Measurements from ENCODE around the gene APRT.

Gene APRT

GRCh38 chr16:88796278-88796677 lies 15.4 kb downstream of the APRT start:
- Histone ChIP-seq H2AK5ac (ENCODE audit: low read length) (no peak overlapping the region), H4K5ac (ENCODE audit: low read length) (no peak overlapping the region), H4K8ac (ENCODE audit: low read depth, low read length) (no peak overlapping the region), H3K27me3 (ENCODE audit: insufficient read depth, low read length, poor library complexity) (no peaks in the 10 kb centered on the region), H2BK120ac (ENCODE audit: low read depth, low read length) (no peak overlapping the region), H2BK15ac (replicated peaks; ENCODE audit: low read depth) (no peak overlapping the region), H3K18ac (ENCODE audit: low read length) (no peak overlapping the region), H3K9ac (ENCODE audit: low read length) (no peak overlapping the region), H3K4ac (ENCODE audit: low read depth, low read length) (no peak overlapping the region), H3K79me2 (ENCODE audit: control insufficient read depth, insufficient read depth, low read length) (no peaks in the 10 kb centered on the region), H3K23ac (ENCODE audit: low read length) (no peak overlapping the region), H3K4me3 (ENCODE audit: low read length) (no peak overlapping the region), H3K27ac (ENCODE audit: low read depth, low read length) (no peak overlapping the region), H2BK5ac (ENCODE audit: low read length) (no peak overlapping the region), H3K4me2 (ENCODE audit: low read length) (no peak overlapping the region), H3K36me3 (ENCODE audit: control insufficient read depth, insufficient read depth, low read length) (no peaks in the 10 kb centered on the region), H3K4me1 (ENCODE audit: control insufficient read depth, low read depth, low read length) (no peaks in the 10 kb centered on the region), H3K79me1 (ENCODE audit: low read length) (no peaks in the 10 kb centered on the region), H3K56ac (ENCODE audit: low read length) (no peak overlapping the region)
- no peak for DNase-seq
- WGBS (ENCODE audit: extremely low coverage, insufficient coverage, low lambda C conversion rate): no CpG with 5 or more reads among the region's 4 CpGs

GRCh38 chr16:88793251-88793954 lies 18.3 kb downstream of the APRT start:
- no peak for DNase-seq
- Histone ChIP-seq H2AK5ac (ENCODE audit: low read length) (no peak overlapping the region), H2BK120ac (ENCODE audit: low read depth, low read length) (no peak overlapping the region)

GRCh38 chr16:88792668-88793250 lies 19.0 kb downstream of the APRT start:
- no peak overlapping the region for H3K18ac ChIP-seq (ENCODE audit: low read length)
- no peak overlapping the region for H2BK5ac ChIP-seq (ENCODE audit: low read length)
- H4K8ac ChIP-seq (ENCODE audit: low read depth, low read length): no peak overlapping the region
- no peaks in the 10 kb centered on the region for H3K27me3 ChIP-seq (ENCODE audit: insufficient read depth, low read length, poor library complexity)
- no peak overlapping the region for H3K4me3 ChIP-seq (ENCODE audit: low read length)
- no peak for DNase-seq
- peaks cover 2% of the 10 kb centered on the region for H3K4me1 ChIP-seq (ENCODE audit: control insufficient read depth, low read depth, low read length)
- no peak overlapping the region for H4K5ac ChIP-seq (ENCODE audit: low read length)
- H2BK15ac ChIP-seq (replicated peaks; ENCODE audit: low read depth): no peak overlapping the region
- H3K56ac ChIP-seq (ENCODE audit: low read length): no peak overlapping the region
- H3K4me2 ChIP-seq (ENCODE audit: low read length): no peak overlapping the region
- H2AK5ac ChIP-seq (ENCODE audit: low read length): no peak overlapping the region
- H2BK120ac ChIP-seq (ENCODE audit: low read depth, low read length): no peak overlapping the region
- no peaks in the 10 kb centered on the region for H3K36me3 ChIP-seq (ENCODE audit: control insufficient read depth, insufficient read depth, low read length)
- WGBS (ENCODE audit: extremely low coverage, insufficient coverage, low lambda C conversion rate): no CpG with 5 or more reads among the region's 12 CpGs
- no peak overlapping the region for H3K27ac ChIP-seq (ENCODE audit: low read depth, low read length)
- H3K79me1 ChIP-seq (ENCODE audit: low read length): no peaks in the 10 kb centered on the region
- H3K23ac ChIP-seq (ENCODE audit: low read length): no peak overlapping the region
- H3K79me2 ChIP-seq (ENCODE audit: control insufficient read depth, insufficient read depth, low read length): no peaks in the 10 kb centered on the region
- H3K4ac ChIP-seq (ENCODE audit: low read depth, low read length): no peak overlapping the region
- no peak overlapping the region for H3K9ac ChIP-seq (ENCODE audit: low read length)

More at GRCh38 chr16:88793251-88793954, 18.3 kb downstream of the APRT start:
- H4K5ac ChIP-seq (ENCODE audit: low read length): no peak overlapping the region
- H2BK5ac ChIP-seq (ENCODE audit: low read length): no peak overlapping the region
- H3K9ac ChIP-seq (ENCODE audit: low read length): no peak overlapping the region
- H3K79me1 ChIP-seq (ENCODE audit: low read length): no peaks in the 10 kb centered on the region
- H3K27ac ChIP-seq (ENCODE audit: low read depth, low read length): no peak overlapping the region
- H3K79me2 ChIP-seq (ENCODE audit: control insufficient read depth, insufficient read depth, low read length): no peaks in the 10 kb centered on the region
- no CpG with 5 or more reads among the region's 35 CpGs for WGBS (ENCODE audit: extremely low coverage, insufficient coverage, low lambda C conversion rate)
- H3K4me3 ChIP-seq (ENCODE audit: low read length): no peak overlapping the region
- H3K4me1 ChIP-seq (ENCODE audit: control insufficient read depth, low read depth, low read length): peaks cover 2% of the 10 kb centered on the region
- no peak overlapping the region for H2BK15ac ChIP-seq (replicated peaks; ENCODE audit: low read depth)
- no peak overlapping the region for H3K23ac ChIP-seq (ENCODE audit: low read length)
- no peak overlapping the region for H3K4ac ChIP-seq (ENCODE audit: low read depth, low read length)
- H3K36me3 ChIP-seq (ENCODE audit: control insufficient read depth, insufficient read depth, low read length): no peaks in the 10 kb centered on the region
- no peaks in the 10 kb centered on the region for H3K27me3 ChIP-seq (ENCODE audit: insufficient read depth, low read length, poor library complexity)
- H3K4me2 ChIP-seq (ENCODE audit: low read length): no peak overlapping the region
- no peak overlapping the region for H3K18ac ChIP-seq (ENCODE audit: low read length)
- no peak overlapping the region for H4K8ac ChIP-seq (ENCODE audit: low read depth, low read length)
- H3K56ac ChIP-seq (ENCODE audit: low read length): no peak overlapping the region

- H2BK5ac ChIP-seq (ENCODE audit: low read length): no peak overlapping the region
- no peak overlapping the region for H4K5ac ChIP-seq (ENCODE audit: low read length)
- no peaks in the 10 kb centered on the region for H3K79me2 ChIP-seq (ENCODE audit: control insufficient read depth, insufficient read depth, low read length)
- H3K4ac ChIP-seq (ENCODE audit: low read depth, low read length): no peak overlapping the region
- H3K23ac ChIP-seq (ENCODE audit: low read length): no peak overlapping the region
- H3K4me1 ChIP-seq (ENCODE audit: control insufficient read depth, low read depth, low read length): peaks cover 2% of the 10 kb centered on the region
- no peak overlapping the region for H2AK5ac ChIP-seq (ENCODE audit: low read length)
- no peak overlapping the region for H2BK120ac ChIP-seq (ENCODE audit: low read depth, low read length)
- H3K4me2 ChIP-seq (ENCODE audit: low read length): no peak overlapping the region
- H3K36me3 ChIP-seq (ENCODE audit: control insufficient read depth, insufficient read depth, low read length): no peaks in the 10 kb centered on the region
- no peaks in the 10 kb centered on the region for H3K27me3 ChIP-seq (ENCODE audit: insufficient read depth, low read length, poor library complexity)
- H3K56ac ChIP-seq (ENCODE audit: low read length): peak overlapping the region; percentile 15
- no peak overlapping the region for H3K9ac ChIP-seq (ENCODE audit: low read length)
- H3K4me3 ChIP-seq (ENCODE audit: low read length): no peak overlapping the region
- DNase-seq: no peak
- no peaks in the 10 kb centered on the region for H3K79me1 ChIP-seq (ENCODE audit: low read length)
- WGBS (ENCODE audit: extremely low coverage, insufficient coverage, low lambda C conversion rate): no CpG with 5 or more reads among the region's 13 CpGs
- no peak overlapping the region for H4K8ac ChIP-seq (ENCODE audit: low read depth, low read length)
- no peak overlapping the region for H2BK15ac ChIP-seq (replicated peaks; ENCODE audit: low read depth)
- no peak overlapping the region for H3K18ac ChIP-seq (ENCODE audit: low read length)
- no peak overlapping the region for H3K27ac ChIP-seq (ENCODE audit: low read depth, low read length)
These were observed 19.6 kb downstream of the APRT start for GRCh38 chr16:88792078-88792550.

- H3K4me3 ChIP-seq (ENCODE audit: low read length): no peak overlapping the region
- H3K4me1 ChIP-seq (ENCODE audit: control insufficient read depth, low read depth, low read length): peaks cover 2% of the 10 kb centered on the region
- no peaks in the 10 kb centered on the region for H3K79me1 ChIP-seq (ENCODE audit: low read length)
- H3K27ac ChIP-seq (ENCODE audit: low read depth, low read length): no peak overlapping the region
- H3K9ac ChIP-seq (ENCODE audit: low read length): peak overlapping the region; percentile 26
- no peak overlapping the region for H2BK120ac ChIP-seq (ENCODE audit: low read depth, low read length)
- H3K4ac ChIP-seq (ENCODE audit: low read depth, low read length): no peak overlapping the region
- no CpG with 5 or more reads among the region's 24 CpGs for WGBS (ENCODE audit: extremely low coverage, insufficient coverage, low lambda C conversion rate)
- no peak for DNase-seq
- H3K18ac ChIP-seq (ENCODE audit: low read length): no peak overlapping the region
- no peak overlapping the region for H2BK5ac ChIP-seq (ENCODE audit: low read length)
- H4K8ac ChIP-seq (ENCODE audit: low read depth, low read length): no peak overlapping the region
- no peak overlapping the region for H2AK5ac ChIP-seq (ENCODE audit: low read length)
- no peaks in the 10 kb centered on the region for H3K79me2 ChIP-seq (ENCODE audit: control insufficient read depth, insufficient read depth, low read length)
- H3K23ac ChIP-seq (ENCODE audit: low read length): no peak overlapping the region
- H3K4me2 ChIP-seq (ENCODE audit: low read length): no peak overlapping the region
- no peaks in the 10 kb centered on the region for H3K36me3 ChIP-seq (ENCODE audit: control insufficient read depth, insufficient read depth, low read length)
- no peaks in the 10 kb centered on the region for H3K27me3 ChIP-seq (ENCODE audit: insufficient read depth, low read length, poor library complexity)
- peak overlapping the region; percentile 54 for H3K56ac ChIP-seq (ENCODE audit: low read length)
- H4K5ac ChIP-seq (ENCODE audit: low read length): no peak overlapping the region
- no peak overlapping the region for H2BK15ac ChIP-seq (replicated peaks; ENCODE audit: low read depth)
These were observed 21.2 kb downstream of the APRT start for GRCh38 chr16:88790312-88791211.

Measured in mesendoderm (in vitro differentiated cells).